Renal cortical epithelial cell (primary cell): ENCODE data around the gene KRR1. TPM values are rescaled to one million over a fixed set of nuclear protein-coding genes. Genes with fewer than 3 reads are reported as not detected.
"Not testable (repeated sequence)": the region's sequence is repeated elsewhere in the genome, so short reads cannot be mapped to it uniquely, and the experiment has no call there.

ENCODE experiments used
- DNase-seq: peaks from one replicate; pipeline ENCODE4 v3.0.0-alpha.2; 2011; ENCODE audit warnings: low read depth
- total RNA-seq: library from RNA; depleted of rRNA; stranded (reverse); fragments of >200 nt; gene quantifications from 2 replicates; pipeline ENCODE4 v1.2.3, GENCODE V29; 2014

The KRR1 gene
- total RNA-seq, 1 donor from 2014 or later = 87.5 TPM

DNA sequence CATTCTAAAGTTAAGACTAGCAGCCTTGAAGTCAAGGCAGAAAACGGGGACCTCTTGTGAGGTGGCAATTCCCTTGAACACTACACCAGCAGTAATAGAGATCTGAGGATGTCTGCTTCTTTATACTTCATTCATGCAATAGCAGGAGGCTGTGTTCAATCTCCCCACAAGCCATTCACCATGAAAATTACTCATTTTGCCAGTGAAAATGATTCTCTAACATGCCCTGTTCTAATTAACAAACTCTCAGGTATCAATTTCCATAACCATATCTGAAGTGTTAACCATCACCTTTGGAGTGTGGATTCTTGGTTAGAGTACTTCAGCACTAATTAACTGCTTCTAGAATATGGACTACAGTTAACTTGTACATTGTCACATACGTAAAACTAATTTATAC is 34.3 kb downstream of the KRR1 start:
- DNase-seq = no peak

DNA sequence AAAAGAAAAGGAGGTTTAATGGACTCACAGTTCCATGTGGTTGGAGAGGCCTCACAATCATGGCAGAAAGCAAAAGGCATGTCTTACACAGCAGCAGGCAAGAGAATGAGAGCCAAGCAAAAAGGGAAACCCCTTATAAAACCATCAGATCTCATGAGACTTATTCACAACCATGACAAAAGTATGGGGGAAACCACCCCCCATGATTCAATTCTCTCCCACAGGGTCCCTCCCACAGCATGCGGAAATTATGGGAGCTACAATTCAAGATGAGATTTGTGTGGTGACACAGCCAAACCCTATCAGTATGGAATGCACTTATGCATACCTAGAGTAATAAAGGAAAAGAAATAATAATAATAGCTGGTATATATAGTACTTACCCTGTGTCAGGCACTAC is 35.3 kb downstream of the KRR1 start:
- no peak for DNase-seq

DNA sequence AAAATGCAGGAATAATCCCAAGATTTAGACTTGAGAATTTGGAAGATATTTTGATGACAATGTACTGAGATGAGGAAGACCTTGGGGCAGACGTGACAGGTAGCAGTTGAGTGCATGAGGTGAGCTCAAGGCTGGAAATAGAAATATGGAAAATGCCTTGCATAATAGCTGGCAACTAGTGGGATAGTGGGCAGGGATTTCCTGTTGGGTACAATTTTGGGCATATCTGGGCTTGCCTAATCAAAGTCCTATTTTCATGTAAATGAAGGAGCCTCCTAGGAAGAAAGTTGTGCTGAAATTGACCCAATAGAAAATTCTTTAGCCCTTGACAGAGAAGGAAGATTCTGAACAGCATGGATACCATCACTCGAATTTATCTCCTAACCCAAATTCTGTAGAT is 37.3 kb downstream of the KRR1 start:
- no peak for DNase-seq

DNA sequence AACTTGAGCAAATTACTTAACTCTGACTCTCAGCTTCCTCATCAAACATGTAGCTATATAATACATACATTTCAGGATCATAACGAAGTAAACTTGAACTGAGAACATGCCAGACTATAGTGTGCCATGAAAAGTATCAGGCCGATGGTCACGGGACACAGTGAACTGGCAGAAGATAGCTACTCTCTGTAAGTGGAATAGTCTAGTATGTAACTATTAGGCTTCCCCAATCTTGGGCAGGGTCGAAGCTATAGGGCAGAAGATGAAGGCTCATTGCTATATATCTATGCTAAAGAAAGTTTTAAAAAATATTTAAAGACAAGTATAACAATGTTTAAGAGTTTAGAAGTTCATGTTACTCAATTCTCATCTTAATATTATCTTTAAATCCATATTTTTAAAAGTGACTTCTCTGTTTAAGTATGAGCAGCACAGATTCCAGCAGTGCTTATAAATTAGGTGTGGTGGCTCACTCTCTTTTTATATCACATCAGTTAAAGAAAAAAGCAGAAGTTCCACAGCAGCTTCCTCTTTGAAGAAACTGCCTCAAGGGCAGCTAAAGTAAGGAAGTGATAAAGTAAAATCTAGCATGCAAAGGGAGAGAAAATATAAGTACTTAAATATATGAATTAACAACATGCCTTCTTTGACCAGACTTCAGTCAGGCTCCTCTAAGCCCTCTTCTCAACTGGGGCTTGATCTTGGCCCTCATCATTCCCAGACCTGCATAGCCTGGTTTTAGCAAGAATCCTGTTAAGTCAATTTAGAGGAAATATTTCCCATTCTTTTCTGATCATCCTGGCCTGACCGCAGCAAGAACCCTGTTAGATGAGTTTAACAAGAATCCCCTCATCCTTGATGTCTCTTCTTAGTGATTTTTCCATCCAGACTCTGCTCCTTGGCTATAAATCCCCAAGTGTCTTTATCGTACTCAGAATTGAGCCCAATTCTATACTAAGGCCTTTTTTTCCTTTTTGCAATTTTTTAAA is 39.2 kb downstream of the KRR1 start:
- no peak for DNase-seq

DNA sequence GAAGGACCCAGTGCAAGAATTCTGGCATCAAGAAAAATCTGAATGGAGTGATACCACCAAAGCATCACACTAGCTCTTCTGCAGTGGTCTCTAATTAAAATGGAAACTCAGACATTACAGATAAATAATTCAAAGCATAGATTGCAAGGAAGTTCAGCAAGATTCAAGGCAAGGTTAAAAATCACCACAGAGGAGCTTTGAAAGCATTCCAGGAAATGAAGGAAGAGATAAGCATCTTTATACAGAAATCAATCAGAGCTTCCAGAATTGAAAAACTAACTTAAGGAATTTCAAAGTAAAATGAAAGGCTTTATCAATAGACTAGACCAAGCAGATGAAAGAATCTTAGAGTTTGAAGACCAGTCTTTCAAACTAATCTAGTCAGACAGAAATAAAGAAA is 51.2 kb downstream of the KRR1 start:
- DNase-seq = no peak

DNA sequence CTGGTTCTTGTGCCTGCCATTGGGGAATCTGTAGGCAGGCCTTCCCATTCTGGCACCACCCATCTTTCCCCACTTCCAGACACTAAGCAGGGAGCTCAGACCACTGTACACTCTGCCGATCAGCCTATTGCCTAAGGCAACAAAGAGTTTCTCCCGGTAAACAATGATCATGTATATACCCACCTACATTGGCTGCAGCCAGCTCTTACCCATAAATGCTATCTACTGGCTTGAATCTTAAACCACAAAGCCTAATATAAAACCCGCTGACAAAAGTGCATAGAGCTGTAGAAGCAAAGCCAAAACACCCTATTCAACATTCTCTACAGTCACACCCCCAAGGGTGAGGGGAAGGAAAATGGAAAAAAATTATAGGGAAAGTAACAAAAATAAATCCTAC is 51.7 kb downstream of the KRR1 start:
- no peak for DNase-seq

DNA sequence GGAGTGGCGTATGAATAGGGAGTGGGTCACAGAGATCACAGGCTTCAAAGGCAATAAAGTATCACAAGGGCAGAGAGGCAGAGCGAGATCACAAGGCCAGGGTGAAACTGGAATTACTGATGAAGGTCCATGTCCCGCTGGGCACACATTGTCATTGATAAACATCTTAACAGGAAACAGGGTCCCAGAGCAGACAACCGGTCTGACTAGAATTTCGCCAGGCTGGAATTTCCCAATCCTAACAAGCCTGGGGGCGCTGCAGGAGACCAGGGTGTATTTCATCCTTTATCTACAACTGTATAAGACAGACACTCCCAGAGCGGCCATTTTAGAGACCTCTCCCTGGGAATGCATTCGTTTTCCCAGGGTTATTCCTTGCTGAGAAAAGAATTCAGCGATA is 53.5 kb downstream of the KRR1 start:
- not testable (repeated sequence) for DNase-seq

DNA sequence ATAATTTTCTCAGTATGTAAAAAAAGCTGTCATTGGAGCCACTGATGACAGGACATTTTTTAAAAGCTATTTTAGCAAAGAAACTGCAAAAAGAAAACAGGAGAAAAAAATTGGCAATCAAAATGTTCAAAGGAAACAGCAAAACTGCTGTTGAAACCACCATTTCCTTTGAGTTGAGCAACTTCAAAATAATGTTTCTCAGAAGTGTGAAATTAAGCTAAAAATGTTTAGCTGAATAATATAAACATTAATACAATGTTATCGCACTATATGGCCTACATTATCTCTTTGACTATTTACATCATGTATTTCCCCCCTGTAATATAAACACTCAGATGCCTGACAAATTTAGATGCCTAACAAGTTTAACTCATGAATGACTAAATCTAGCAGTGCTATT is 54.2 kb downstream of the KRR1 start:
- DNase-seq = no peak

DNA sequence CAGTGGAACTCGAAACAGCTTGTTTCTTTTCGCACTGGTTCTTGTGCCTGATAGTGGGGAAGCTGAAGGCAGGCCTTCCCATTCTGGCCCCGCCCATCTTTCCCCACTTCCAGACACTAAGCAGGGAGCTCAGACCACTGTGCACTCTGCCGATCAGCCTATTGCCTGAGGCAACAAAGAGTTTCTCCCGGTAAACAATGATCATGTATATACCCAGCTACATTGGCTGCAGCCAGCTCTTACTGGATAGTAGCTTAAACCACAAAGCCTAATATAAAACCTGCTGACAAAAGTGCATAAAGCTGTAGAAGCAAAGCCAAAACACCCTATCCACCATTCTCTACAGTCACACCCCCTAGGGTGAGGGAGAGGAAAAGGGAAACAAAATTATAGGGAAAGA is 55.6 kb downstream of the KRR1 start:
- DNase-seq = no peak

DNA sequence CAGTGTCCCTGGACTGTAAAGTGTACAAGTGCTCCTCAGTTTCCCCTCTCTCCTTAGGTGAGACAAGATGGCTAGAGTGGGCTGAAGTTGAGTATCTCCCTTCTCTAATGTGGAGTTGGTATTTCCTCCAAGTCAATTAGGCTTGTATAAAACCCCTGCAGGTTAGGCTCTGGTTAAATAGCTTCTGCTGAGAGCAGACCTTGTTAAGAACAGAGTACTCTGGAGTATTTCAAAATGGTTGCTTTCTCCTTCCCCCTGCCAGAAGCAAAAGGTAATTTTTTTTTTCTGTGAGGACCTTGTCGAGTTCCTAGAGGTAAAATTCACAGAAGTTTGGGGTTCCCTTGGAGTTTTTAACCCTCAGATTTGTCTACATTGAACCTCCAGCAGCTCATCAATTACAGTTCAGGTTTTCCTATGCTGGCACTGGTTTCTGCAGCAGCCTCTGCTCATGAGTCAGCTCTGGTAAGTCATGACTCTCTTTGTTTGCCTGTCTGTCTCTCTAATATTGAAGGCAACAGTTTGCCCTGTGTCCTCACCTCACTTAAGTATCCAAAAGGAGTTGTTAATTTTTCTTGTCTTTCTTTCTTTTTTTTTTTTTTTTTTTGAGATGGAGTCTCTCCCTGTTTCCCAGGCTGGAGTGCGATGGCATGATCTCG is 58.6 kb downstream of the KRR1 start:
- DNase-seq = peak; percentile 58

DNA sequence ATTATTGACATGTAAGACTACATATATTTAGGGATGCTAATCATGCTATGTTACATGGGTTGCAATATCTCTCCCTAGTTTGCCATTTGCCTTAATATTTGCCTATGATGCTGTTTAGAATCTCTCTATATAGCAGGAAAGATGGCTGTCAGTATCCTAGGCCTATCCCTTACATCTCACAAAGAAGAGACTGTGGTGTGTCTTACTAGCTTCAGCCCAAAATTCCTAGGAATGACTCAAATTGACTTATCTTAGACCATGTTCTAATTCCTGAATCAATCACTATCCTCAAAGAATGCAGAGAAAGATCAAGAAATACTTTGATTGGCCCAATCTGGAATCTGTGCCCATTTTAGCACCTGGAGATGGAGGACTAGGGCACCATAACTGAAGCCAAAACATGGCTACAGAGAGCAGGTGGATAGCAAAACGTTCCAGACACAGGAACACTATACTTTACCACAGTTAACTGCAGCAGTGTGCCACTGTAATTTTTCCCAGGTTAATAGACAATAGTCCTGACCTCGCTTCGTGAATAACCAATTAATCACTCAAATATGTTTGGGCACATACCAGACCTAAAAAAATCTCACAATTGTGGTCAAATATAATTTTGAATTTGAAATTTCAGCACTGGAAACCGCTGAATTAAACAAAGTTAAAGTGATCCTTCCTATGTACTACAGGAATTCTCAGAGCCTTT is 63.6 kb downstream of the KRR1 start:
- DNase-seq = no peak

DNA sequence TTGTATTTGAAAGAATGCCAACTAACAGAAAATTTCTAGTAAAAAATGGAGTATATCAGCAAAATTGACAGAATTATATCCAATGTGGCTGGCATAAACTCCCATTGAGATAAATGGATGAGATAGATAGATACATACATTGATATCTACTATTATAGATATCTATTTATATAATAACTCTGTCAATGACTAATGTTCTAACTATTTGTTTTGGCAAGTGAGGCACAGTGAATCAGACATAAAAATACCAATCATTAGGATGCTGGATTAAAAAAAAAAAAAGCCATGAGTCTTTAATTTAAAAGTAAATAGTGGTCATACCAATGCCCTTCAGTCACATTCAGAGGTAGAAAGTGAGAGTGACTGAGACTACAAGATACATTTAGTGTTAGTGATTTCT is 64.6 kb downstream of the KRR1 start:
- DNase-seq = peak; percentile 64

DNA sequence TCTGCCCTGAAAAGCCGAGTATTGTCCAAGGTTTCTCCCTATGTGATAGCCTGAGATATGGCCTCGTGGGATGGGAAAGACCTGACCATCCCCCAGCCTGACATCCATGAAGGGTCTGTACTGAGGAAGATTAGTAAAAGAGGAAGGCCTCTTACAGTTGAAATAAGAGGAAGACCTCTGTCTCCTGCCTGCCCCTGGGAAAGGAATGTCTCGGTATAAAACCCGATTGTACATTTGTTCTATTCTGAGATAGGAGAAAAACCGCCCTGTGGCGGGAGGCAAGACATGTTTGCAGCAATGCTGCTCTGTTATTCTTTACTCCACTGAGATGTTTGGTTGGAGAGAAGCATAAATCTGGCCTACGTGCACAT is 66.3 kb downstream of the KRR1 start:
- not testable (repeated sequence) for DNase-seq

DNA sequence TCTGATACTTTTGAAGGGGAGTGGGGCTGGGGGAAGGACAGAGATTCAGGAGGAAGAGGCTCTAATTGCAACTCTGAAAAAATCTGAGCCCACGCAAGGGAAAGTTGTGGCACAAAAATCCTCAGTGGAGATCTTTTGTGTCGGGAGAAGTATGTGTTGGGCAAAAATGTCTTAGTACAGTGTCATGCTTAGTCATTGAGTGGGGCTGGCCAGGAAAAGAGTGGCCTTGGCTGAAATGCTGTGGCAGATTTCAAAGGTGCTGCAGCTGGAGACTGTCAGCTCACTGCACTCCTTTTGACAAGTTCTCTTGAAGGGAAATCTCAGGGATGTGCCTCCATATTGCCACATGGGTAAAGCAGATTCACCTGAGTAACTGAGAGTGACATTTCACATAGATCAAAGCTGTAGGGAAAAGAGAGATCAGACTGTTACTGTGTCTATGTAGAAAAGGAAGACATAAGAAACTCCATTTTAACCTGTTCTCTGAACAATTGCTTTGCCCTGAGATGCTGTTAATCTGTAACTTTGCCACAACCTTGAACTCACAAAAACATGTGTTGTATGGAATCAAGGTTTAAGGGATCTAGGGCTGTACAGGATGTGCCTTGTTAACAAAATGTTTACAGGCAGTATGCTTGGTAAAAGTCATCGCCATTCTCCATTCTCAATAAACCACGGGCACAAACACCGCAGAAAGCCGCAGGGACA is 66.8 kb downstream of the KRR1 start:
- peak; percentile 39 for DNase-seq

DNA sequence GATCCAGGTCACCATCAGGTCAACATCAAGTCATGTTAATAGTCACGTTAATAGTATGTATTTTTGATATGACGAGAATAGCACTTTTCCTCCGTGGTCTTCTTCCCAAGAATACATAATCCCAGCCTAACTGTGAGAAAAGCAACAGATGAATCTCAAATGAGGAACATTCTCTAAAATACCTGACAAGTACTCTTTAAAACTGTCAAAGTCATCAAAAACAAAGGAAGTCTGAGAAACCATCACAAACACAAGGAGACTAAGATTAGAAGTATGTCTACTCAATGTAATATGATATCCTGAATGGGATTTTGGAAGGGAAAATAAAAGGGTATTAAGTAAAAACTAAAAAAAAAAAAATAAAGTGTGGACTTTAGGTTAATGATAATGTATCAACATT is 67.7 kb downstream of the KRR1 start:
- DNase-seq = no peak

DNA sequence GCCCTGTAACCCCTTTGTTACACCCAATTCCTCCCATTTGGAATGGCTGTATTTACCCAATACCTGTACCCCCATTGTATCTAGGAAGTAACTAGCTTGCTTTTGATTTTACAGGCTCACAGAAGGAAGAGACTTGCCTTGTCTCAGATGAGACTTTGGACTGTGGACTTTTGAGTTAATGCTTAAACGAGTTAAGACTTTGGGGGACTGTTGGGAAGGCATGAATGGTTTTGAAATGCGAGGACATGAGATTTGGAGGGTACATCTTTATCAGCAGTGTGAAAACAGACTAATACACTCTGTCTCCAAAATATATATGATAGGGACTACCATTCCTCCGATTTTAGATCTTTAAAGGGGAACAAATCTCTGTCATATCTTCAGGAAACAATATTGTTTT is 69.0 kb downstream of the KRR1 start:
- peak; percentile 4 for DNase-seq

DNA sequence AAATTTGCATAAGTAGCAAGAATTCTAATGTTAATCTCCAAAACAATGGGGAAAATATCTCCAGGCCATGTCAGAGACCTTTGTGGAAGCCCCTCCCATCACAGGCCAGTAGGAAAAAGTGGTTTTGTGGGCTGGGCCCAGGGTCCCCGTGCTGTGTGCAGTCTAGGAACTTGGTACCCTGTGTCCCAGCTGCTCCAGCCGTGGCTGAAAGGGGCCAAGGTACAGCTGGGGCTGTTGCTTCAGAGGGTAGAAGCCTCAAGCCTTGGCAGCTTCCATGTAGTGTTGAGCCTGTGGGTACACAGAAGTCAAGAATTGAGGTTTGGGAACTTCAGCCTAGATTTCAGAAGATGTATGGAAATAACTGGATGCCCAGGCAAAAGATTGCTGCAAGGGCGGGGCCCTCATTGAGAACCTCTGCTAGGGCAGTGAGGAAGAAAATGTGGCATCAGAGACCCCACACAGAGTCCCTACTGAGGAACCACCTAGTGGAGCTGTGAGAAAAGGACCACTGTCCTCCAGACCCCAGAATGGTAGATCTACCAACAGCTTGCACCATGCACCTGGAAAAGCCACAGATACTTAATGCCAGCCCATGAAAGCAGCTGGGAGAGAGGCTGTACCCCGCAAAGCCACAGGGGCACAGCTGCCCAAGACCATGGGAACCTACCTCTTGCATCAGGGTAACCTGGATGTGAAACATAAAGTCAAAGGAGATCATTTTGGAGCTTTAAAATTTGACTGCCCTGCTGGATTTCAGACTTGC is 69.5 kb downstream of the KRR1 start:
- DNase-seq = not testable (repeated sequence)
